Activated CD8-positive, alpha-beta T cell treated with anti-CD3 and anti-CD28 coated beads for 36 hours (primary cell): ENCODE results near the gene MACROD1. TPM values are rescaled to one million over a fixed set of nuclear protein-coding genes. Genes with fewer than 3 reads are reported as not detected.

Source experiments
- ATAC-seq: fragments of 200-7000 bp; cut with Tn5 transposase; one replicate; pipeline ENCODE4 v1.10.0; 2021; ENCODE audit warnings: mild to moderate bottlenecking, moderate library complexity
- CTCF ChIA-PET: fragments of 350-600 bp; sonication (Branson Sonifier 250); formaldehyde crosslinking; loops from one replicate; lab custom pipeline; 2021; ENCODE audit warnings: antibody characterized with exemption; lab: Charles Lee
- POLR2A ChIA-PET: fragments of 350-600 bp; sonication (Branson Sonifier 250); formaldehyde crosslinking; loops from one replicate; lab custom pipeline; 2021; ENCODE audit warnings: antibody characterized with exemption; lab: Charles Lee
- DNase-seq: peaks from one replicate; pipeline ENCODE4 v3.0.0-alpha.2; 2020
- H3K27ac Mint-ChIP-seq: one replicate; pipeline ENCODE4 v1.8.0; 2021; ENCODE audit warnings: mild to moderate bottlenecking, mixed read lengths
- H3K27me3 Mint-ChIP-seq: one replicate; pipeline ENCODE4 v1.8.0; 2021; ENCODE audit warnings: mixed read lengths
- H3K36me3 Mint-ChIP-seq: one replicate; pipeline ENCODE4 v1.8.0; 2021; ENCODE audit warnings: low read depth, mixed read lengths
- H3K4me1 Mint-ChIP-seq: one replicate; pipeline ENCODE4 v1.8.0; 2021; ENCODE audit warnings: low read depth, mixed read lengths
- H3K4me3 Mint-ChIP-seq: one replicate; pipeline ENCODE4 v1.8.0; 2021; ENCODE audit warnings: mild to moderate bottlenecking, moderate library complexity, mixed read lengths
- H3K9me3 Mint-ChIP-seq: one replicate; pipeline ENCODE4 v1.8.0; 2021; ENCODE audit warnings: mixed read lengths
- intact Hi-C: fragments of 100-400 bp; cut with micrococcal nuclease; formaldehyde crosslinking; loops from one replicate; pipeline ENCODE4 v1.10.0; 2022
- total RNA-seq, 2 experiments: library from RNA; stranded (reverse); gene quantifications; one replicate each; pipeline ENCODE4 v1.2.3, GENCODE V29; 2021
- TF ChIP-seq, protein P1 (sequence below): fragments of 200-600 bp; IDR thresholded peaks from one replicate; pipeline ENCODE4 v1.8.0; 2022; ENCODE audit warnings: antibody characterized with exemption, mild to moderate bottlenecking

MACROD1 gene
- total RNA-seq, 2 experiments from 2014 or later, result 38.7 to 38.8 TPM

DNA sequence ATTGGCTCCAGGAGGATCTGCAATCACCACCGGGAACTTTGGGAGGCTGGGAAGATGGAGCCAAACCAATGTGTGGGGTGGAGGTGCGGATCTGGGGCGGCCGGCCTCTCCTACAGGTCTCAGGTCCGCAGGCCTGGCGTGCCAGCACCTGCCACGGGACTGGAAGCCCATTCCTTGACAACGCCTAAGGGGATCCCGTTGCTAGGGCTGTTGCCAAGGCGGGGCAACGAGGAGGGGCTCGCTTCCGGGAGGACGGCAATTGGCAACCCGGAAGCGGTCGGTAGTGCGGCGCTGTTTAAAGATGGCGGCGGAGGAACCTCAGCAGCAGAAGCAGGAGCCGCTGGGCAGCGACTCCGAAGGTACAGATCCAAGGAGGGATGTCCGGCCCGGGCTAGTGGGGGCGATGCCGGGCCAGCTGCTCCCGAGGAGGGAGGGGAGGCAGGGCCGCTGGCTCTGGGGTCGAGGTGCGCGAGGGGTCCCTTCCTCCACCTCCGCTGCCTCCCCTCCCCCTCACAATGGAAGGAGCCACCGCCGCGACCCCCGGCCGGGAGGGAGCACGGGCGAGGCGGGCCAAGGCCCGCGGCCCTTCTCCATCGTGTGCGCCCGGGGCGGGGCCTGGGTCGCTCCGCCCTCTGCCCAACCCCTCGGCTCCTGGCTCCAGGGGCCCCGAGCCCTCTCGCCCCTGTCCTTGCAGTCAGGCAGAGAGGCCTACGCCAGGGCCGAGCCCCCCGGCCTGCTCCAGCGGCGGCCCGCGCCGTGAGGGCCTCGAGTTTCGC is 179.6 kb downstream of the MACROD1 start, which contains the start of gene OTUB1:
TSS of gene OTUB1 (plus strand) at position 283 of the 776 bp plus-strand sequence. CDS start at position 302, 19 bp downstream.
- peak within 1 kb of the TSS; percentile 82 for H3K4me3 Mint-ChIP-seq

GRCh38 chr11:63985812-63986155 is 180.1 kb downstream of the MACROD1 start:
- H3K36me3 Mint-ChIP-seq, result peaks cover 21% of the 10 kb centered on the region
- H3K4me1 Mint-ChIP-seq, result peaks cover 29% of the 10 kb centered on the region
- TF ChIP-seq, protein P1, sequence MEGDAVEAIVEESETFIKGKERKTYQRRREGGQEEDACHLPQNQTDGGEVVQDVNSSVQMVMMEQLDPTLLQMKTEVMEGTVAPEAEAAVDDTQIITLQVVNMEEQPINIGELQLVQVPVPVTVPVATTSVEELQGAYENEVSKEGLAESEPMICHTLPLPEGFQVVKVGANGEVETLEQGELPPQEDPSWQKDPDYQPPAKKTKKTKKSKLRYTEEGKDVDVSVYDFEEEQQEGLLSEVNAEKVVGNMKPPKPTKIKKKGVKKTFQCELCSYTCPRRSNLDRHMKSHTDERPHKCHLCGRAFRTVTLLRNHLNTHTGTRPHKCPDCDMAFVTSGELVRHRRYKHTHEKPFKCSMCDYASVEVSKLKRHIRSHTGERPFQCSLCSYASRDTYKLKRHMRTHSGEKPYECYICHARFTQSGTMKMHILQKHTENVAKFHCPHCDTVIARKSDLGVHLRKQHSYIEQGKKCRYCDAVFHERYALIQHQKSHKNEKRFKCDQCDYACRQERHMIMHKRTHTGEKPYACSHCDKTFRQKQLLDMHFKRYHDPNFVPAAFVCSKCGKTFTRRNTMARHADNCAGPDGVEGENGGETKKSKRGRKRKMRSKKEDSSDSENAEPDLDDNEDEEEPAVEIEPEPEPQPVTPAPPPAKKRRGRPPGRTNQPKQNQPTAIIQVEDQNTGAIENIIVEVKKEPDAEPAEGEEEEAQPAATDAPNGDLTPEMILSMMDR, result no peak
- POLR2A ChIA-PET, result interaction anchor here (0.7 to 1.4 kb wide), 6 partner anchors 9 to 68 kb away, joined by 3 to 7 read pairs (median 4); no protein-coding TSS in a partner anchor
- no peaks in the 10 kb centered on the region for H3K9me3 Mint-ChIP-seq
- CTCF ChIA-PET, result interaction anchor here (0.7 to 1.3 kb wide), 4 partner anchors 10 to 164 kb away, joined by 3 to 9 read pairs (median 4); no protein-coding TSS in a partner anchor
- DNase-seq, result peak; percentile 84
- intact Hi-C loops, result no loop called here
- H3K4me3 Mint-ChIP-seq, result peak overlapping the region; percentile 82
- H3K27ac Mint-ChIP-seq, result peak overlapping the region; percentile 87
- H3K27me3 Mint-ChIP-seq, result no peaks in the 10 kb centered on the region
- peak; percentile 86 for ATAC-seq

More for the DNA sequence above, 179.6 kb downstream of the MACROD1 start, which contains the start of gene OTUB1:
- TF ChIP-seq, protein P1, result no peak
- Mint-ChIP-seq H3K36me3 (peaks cover 27% of the 10 kb centered on the region), H3K27me3 (no peaks in the 10 kb centered on the region), H3K27ac (peak within 1 kb of the TSS; percentile 87), H3K4me1 (peaks cover 29% of the 10 kb centered on the region), H3K9me3 (no peaks in the 10 kb centered on the region)
- ChIA-PET POLR2A (interaction anchor here (0.9 to 2.5 kb wide), 5 partner anchors 8 to 41 kb away, joined by 3 to 7 read pairs (median 4); no protein-coding TSS in a partner anchor), CTCF (interaction anchor here (0.7 to 1.3 kb wide), 4 partner anchors 10 to 163 kb away, joined by 3 to 9 read pairs (median 4); no protein-coding TSS in a partner anchor)
- DNase-seq, result peak; percentile 93
- ATAC-seq, result peak; percentile 91
- intact Hi-C loops, result no loop called here

DNA sequence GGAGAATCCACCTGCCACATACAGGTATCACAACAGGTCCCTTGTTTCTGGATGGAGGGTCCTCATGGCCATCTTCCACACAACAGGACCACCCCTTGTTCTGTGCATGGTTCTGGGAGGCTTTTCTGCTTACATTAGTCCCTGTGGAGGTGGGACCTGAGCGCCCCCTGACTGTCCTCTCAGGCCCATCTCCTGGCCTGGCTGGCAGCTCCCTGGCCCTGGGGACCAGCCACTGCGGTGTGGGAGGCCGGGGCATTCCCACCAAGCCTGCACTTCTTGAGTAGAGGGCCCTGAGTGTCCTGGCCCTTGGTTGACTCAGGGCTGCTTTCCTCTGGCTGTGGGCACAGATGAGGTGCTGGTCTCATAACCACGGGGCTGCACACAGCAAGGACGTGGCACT is 186.5 kb downstream of the MACROD1 start:
- ChIA-PET CTCF (no interaction called here), POLR2A (no interaction called here)
- DNase-seq (no peak), ATAC-seq (no peak)
- peaks cover 19% of the 10 kb centered on the region for H3K36me3 Mint-ChIP-seq
- no peaks in the 10 kb centered on the region for H3K27me3 Mint-ChIP-seq
- H3K27ac Mint-ChIP-seq, result no peak overlapping the region
- no peaks in the 10 kb centered on the region for H3K9me3 Mint-ChIP-seq
- H3K4me1 Mint-ChIP-seq, result peaks cover 21% of the 10 kb centered on the region
- no peak overlapping the region for H3K4me3 Mint-ChIP-seq
- intact Hi-C loops, result no loop called here
- TF ChIP-seq, protein P1, result no peak

- no peak overlapping the region for H3K4me3 Mint-ChIP-seq
Observed at GRCh38 chr11:63978551-63979239, 187.2 kb downstream of the MACROD1 start.

More at GRCh38 chr11:63978551-63979239, 187.2 kb downstream of the MACROD1 start:
- ChIA-PET POLR2A (interaction anchor here (0.5 kb wide), 1 partner anchor 200 kb away, joined by 3 read pairs; no protein-coding TSS in a partner anchor), CTCF (no interaction called here)
- Mint-ChIP-seq H3K4me1 (peaks cover 25% of the 10 kb centered on the region), H3K36me3 (peaks cover 23% of the 10 kb centered on the region), H3K9me3 (no peaks in the 10 kb centered on the region), H3K27ac (no peak overlapping the region), H3K27me3 (no peaks in the 10 kb centered on the region)
- intact Hi-C loops, result no loop called here
- ATAC-seq, result no peak
- TF ChIP-seq, protein P1, result no peak
- no peak for DNase-seq
